Natural killer cell (primary cell): ENCODE measurements around the gene CDKN2AIP. TPM values are rescaled to one million over a fixed set of nuclear protein-coding genes. Genes with fewer than 3 reads are reported as not detected.

Experiments used
- ATAC-seq, 3 donors: fragments of 150-1000 bp in 2 of 3; fragments of 200-7000 bp in 1 of 3; cut with Tn5 transposase; 1 replicate in 1 of 3; 2 replicates in 2 of 3; pipeline ENCODE4 v1.10.0; 2021; ENCODE audit warnings: mild to moderate bottlenecking in 2 of 3, moderate library complexity in 2 of 3
- DNase-seq, 2 donors: peaks; one replicate each; pipeline versions ENCODE4 v3.0.0 to v3.0.0-alpha.2; 2013 to 2021; ENCODE audit warnings: mixed read lengths in 1 of 2
- H3K27ac ChIP-seq: one replicate; pipeline ENCODE4 v1.5.1; 2013; ENCODE audit warnings: mild to moderate bottlenecking, low read length
- H3K27me3 ChIP-seq: one replicate; pipeline ENCODE4 v1.6.1; 2013; ENCODE audit warnings: low read length; ENCODE audit not compliant: control insufficient read depth, insufficient read depth
- H3K36me3 ChIP-seq: one replicate; pipeline ENCODE4 v1.6.1; 2013; ENCODE audit warnings: low read length; ENCODE audit not compliant: control insufficient read depth, insufficient read depth
- H3K4me1 ChIP-seq: one replicate; pipeline ENCODE4 v1.6.1; 2013; ENCODE audit warnings: low read length; ENCODE audit not compliant: control insufficient read depth, insufficient read depth
- H3K4me3 ChIP-seq: one replicate; pipeline ENCODE4 v1.5.1; 2013; ENCODE audit warnings: low read length
- H3K9me3 ChIP-seq: one replicate; pipeline ENCODE4 v1.6.1; 2013; ENCODE audit warnings: low read length; ENCODE audit not compliant: control insufficient read depth, insufficient read depth
- H3K27ac Mint-ChIP-seq, 2 donors: one replicate each; pipeline ENCODE4 v1.8.0; 2022; ENCODE audit warnings: mild to moderate bottlenecking in 2 of 2, mixed read lengths in 2 of 2, moderate library complexity in 1 of 2
- H3K27me3 Mint-ChIP-seq, 2 donors: one replicate each; pipeline ENCODE4 v1.8.0; 2022; ENCODE audit warnings: low read depth in 2 of 2, mixed read lengths in 2 of 2
- H3K36me3 Mint-ChIP-seq: one replicate; pipeline ENCODE4 v1.8.0; 2022; ENCODE audit warnings: mixed read lengths
- H3K4me1 Mint-ChIP-seq, 2 donors: one replicate each; pipeline ENCODE4 v1.8.0; 2022; ENCODE audit warnings: mixed read lengths in 2 of 2
- H3K4me3 Mint-ChIP-seq: one replicate; pipeline ENCODE4 v1.8.0; 2022; ENCODE audit warnings: mild to moderate bottlenecking, moderate library complexity, mixed read lengths
- H3K9me3 Mint-ChIP-seq, 2 donors: one replicate each; pipeline ENCODE4 v1.8.0; 2022; ENCODE audit warnings: mixed read lengths in 2 of 2
- WGBS: methylation state at CpG from one replicate; pipeline ENCODE4 v1.1.7; 2013; ENCODE audit warnings: missing lambda C conversion rate; ENCODE audit not compliant: insufficient coverage; 5-methylcytosine and 5-hydroxymethylcytosine counted together
- intact Hi-C: fragments of 100-400 bp; cut with micrococcal nuclease; formaldehyde crosslinking; loops from one replicate; pipeline ENCODE4 v1.14.2; 2022
- total RNA-seq, 4 donors: library from RNA; stranded (reverse); fragments of 120-200 nt in 1 of 4; gene quantifications; one replicate each; pipeline versions ENCODE4 v1.2.3 to v1.2.4, GENCODE V29; 2013 to 2022
- TF ChIP-seq, protein P1 (sequence below): fragments of 200-600 bp; IDR thresholded peaks from one replicate; pipeline ENCODE4 v1.8.0; 2022; ENCODE audit warnings: antibody characterized with exemption

Gene CDKN2AIP
- total RNA-seq, 3 donors from 2014 or later (not counting 1 experiment from before 2014, with no cell fraction given), result 24.2 to 27.3 (median 25.7) TPM

DNA sequence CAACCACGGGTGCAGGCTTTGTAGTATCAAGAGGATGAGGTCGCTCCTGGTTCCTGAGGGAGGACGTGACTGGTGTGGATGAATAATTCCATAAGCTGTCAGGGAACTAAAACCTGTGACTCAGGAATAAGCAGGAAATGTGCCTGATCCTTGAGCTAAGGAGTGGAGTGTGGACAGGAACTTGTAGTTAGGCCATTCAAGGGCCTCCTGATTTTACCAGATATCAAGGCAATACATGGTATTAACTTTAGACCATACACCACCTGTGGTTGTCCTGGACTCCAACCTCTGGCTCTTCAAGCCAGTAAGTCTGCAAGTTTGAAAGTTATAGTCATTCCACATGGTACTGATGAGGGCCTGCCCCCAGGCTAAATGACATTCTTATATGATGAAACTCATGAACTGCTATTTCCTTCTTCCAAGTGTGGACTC, 48.4 kb downstream of the CDKN2AIP start:
- Histone ChIP-seq H3K4me3 (no peak overlapping the region), H3K36me3 (no peaks in the 10 kb centered on the region), H3K9me3 (no peaks in the 10 kb centered on the region), H3K27ac (no peak overlapping the region), H3K27me3 (no peaks in the 10 kb centered on the region), H3K4me1 (no peaks in the 10 kb centered on the region)
- no peaks in the 10 kb centered on the region for H3K9me3 Mint-ChIP-seq
- TF ChIP-seq, protein P1, sequence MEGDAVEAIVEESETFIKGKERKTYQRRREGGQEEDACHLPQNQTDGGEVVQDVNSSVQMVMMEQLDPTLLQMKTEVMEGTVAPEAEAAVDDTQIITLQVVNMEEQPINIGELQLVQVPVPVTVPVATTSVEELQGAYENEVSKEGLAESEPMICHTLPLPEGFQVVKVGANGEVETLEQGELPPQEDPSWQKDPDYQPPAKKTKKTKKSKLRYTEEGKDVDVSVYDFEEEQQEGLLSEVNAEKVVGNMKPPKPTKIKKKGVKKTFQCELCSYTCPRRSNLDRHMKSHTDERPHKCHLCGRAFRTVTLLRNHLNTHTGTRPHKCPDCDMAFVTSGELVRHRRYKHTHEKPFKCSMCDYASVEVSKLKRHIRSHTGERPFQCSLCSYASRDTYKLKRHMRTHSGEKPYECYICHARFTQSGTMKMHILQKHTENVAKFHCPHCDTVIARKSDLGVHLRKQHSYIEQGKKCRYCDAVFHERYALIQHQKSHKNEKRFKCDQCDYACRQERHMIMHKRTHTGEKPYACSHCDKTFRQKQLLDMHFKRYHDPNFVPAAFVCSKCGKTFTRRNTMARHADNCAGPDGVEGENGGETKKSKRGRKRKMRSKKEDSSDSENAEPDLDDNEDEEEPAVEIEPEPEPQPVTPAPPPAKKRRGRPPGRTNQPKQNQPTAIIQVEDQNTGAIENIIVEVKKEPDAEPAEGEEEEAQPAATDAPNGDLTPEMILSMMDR, result no peak
- no peak overlapping the region for H3K27ac Mint-ChIP-seq
- no peaks in the 10 kb centered on the region for H3K4me1 Mint-ChIP-seq
- ATAC-seq (no peak), DNase-seq (no peak)
- H3K4me3 Mint-ChIP-seq, result no peak overlapping the region
- H3K36me3 Mint-ChIP-seq, result no peaks in the 10 kb centered on the region
- WGBS, result 90% methylated on average over 3 of the region's 3 CpGs
- intact Hi-C loops, result no loop called here
- H3K27me3 Mint-ChIP-seq, result no peaks in the 10 kb centered on the region

- H3K27ac ChIP-seq, result no peak overlapping the region
- no peaks in the 10 kb centered on the region for H3K4me1 Mint-ChIP-seq
- no peaks in the 10 kb centered on the region for H3K9me3 Mint-ChIP-seq
- no peaks in the 10 kb centered on the region for H3K27me3 ChIP-seq
- 86% methylated on average over 2 of the region's 3 CpGs for WGBS
- ATAC-seq (no peak), DNase-seq (no peak)
- H3K36me3 ChIP-seq, result no peaks in the 10 kb centered on the region
- no peaks in the 10 kb centered on the region for H3K4me1 ChIP-seq
- H3K4me3 ChIP-seq, result no peak overlapping the region
- no peak overlapping the region for H3K27ac Mint-ChIP-seq
- no peaks in the 10 kb centered on the region for H3K27me3 Mint-ChIP-seq
- TF ChIP-seq, protein P1, result no peak
- no peak overlapping the region for H3K4me3 Mint-ChIP-seq
- no peaks in the 10 kb centered on the region for H3K9me3 ChIP-seq
- intact Hi-C loops, result no loop called here
- no peaks in the 10 kb centered on the region for H3K36me3 Mint-ChIP-seq
Measured at GRCh38 chr4:183493246-183493645, 48.8 kb downstream of the CDKN2AIP start.

GRCh38 chr4:183495184-183495583, 50.7 kb downstream of the CDKN2AIP start:
- TF ChIP-seq, protein P1, result no peak
- no peak overlapping the region for H3K4me3 Mint-ChIP-seq
- no peaks in the 10 kb centered on the region for H3K36me3 Mint-ChIP-seq
- no peaks in the 10 kb centered on the region for H3K27me3 Mint-ChIP-seq
- Histone ChIP-seq H3K9me3 (no peaks in the 10 kb centered on the region), H3K4me1 (no peaks in the 10 kb centered on the region), H3K36me3 (no peaks in the 10 kb centered on the region), H3K4me3 (no peak overlapping the region), H3K27ac (no peak overlapping the region), H3K27me3 (no peaks in the 10 kb centered on the region)
- DNase-seq (no peak), ATAC-seq (no peak)
- no peaks in the 10 kb centered on the region for H3K9me3 Mint-ChIP-seq
- H3K27ac Mint-ChIP-seq, result no peak overlapping the region
- intact Hi-C loops, result no loop called here
- H3K4me1 Mint-ChIP-seq, result peaks cover 0 to 9% of the 10 kb centered on the region in 2 donors
- WGBS, result 83% methylated on average over 1 of the region's 3 CpGs

Other genes with a start within 250 kb of the CDKN2AIP start
- under 1 TPM in 2 of 3 donors, not detected in 1; 0.25 to 0.60 TPM for gene CLDN22, start 124.4 kb upstream of the CDKN2AIP start, total RNA-seq
- gene CLDN24, start 122.2 kb upstream of the CDKN2AIP start, total RNA-seq, result 1 to 10 TPM in 1 of 3 donors, not detected in 2; 1.3 TPM
- 10 to 100 TPM in 2 of 3 donors, 1 to 10 TPM in 1; 7.2 to 17.1 (median 10.9) TPM for gene ING2, start 60.4 kb downstream of the CDKN2AIP start, total RNA-seq
- 10 to 100 TPM; 14.3 to 20.7 (median 17.6) TPM for gene RWDD4, start 214.5 kb downstream of the CDKN2AIP start, total RNA-seq
- 10 to 100 TPM; 33.4 to 41.7 (median 36.8) TPM for gene TRAPPC11, start 214.7 kb downstream of the CDKN2AIP start, total RNA-seq